ENCODE results near the gene MEPE. TPM values are rescaled to one million over a fixed set of nuclear protein-coding genes. Genes with fewer than 3 reads are reported as not detected.
A peak's percentile ranks its signal among the peaks of the same experiment; 100 is the strongest.
"Not testable (repeated sequence)": the region's sequence is repeated elsewhere in the genome, so short reads cannot be mapped to it uniquely, and the experiment has no call there.

Gene MEPE
- total and polyA plus RNA-seq, 10 donors, result not detected

GRCh38 chr4:87882321-87882720 lies 49.6 kb downstream of the MEPE start:
- no peak for DNase-seq
- Histone ChIP-seq H3K4me3 (no peak overlapping the region), H3K27me3 (replicated peaks in 1 of 7) (no peaks in the 10 kb centered on the region), H3K4me1 (peaks cover 0 to 14% (median 0%) of the 10 kb centered on the region in 6 donors), H3K36me3 (no peaks in the 10 kb centered on the region), H3K27ac (peak overlapping the region in 5 of 8 donors; percentile 3 to 61 (median 41)), H3K9me3 (no peaks in the 10 kb centered on the region)
- TF ChIP-seq POLR2A (IDR thresholded peaks at IDR 0.05), result no peak
- TF ChIP-seq POLR2AphosphoS5 (IDR thresholded peaks at IDR 0.05), result no peak
- TF ChIP-seq CTCF (IDR thresholded peaks at IDR 0.05 in 8 of 11, conservative IDR thresholded peaks at IDR 0.05 in 3 of 11), result no peak
- WGBS, 5 donors, result 27 to 88% (median 69%) methylated on average over 1 of the region's 1 CpG
- intact Hi-C loops (cut with DNase I; ENCODE audit: low total_unique reads), result no loop called here

GRCh38 chr4:87882861-87883260 lies 50.1 kb downstream of the MEPE start:
- Histone ChIP-seq H3K36me3 (no peaks in the 10 kb centered on the region), H3K27me3 (replicated peaks in 1 of 7) (no peaks in the 10 kb centered on the region), H3K9me3 (peaks cover 0 to 2% (median 0%) of the 10 kb centered on the region in 8 donors), H3K27ac (peak overlapping the region in 5 of 8 donors; percentile 3 to 61 (median 41)), H3K4me3 (no peak overlapping the region), H3K4me1 (peaks cover 0 to 17% (median 0%) of the 10 kb centered on the region in 6 donors)
- TF ChIP-seq CTCF (IDR thresholded peaks at IDR 0.05 in 8 of 11, conservative IDR thresholded peaks at IDR 0.05 in 3 of 11) (no peak), POLR2A (IDR thresholded peaks at IDR 0.05) (no peak), POLR2AphosphoS5 (IDR thresholded peaks at IDR 0.05) (no peak)
- 25 to 46% (median 33%) methylated on average over 2 of the region's 2 CpGs for WGBS, 5 donors
- DNase-seq, result no peak
- intact Hi-C loops (cut with DNase I; ENCODE audit: low total_unique reads), result no loop called here

GRCh38 chr4:87884976-87885549 lies 52.3 kb downstream of the MEPE start:
- Histone ChIP-seq H3K27ac (no peak overlapping the region), H3K27me3 (replicated peaks in 1 of 7) (no peaks in the 10 kb centered on the region), H3K36me3 (no peaks in the 10 kb centered on the region), H3K4me3 (no peak overlapping the region), H3K4me1 (peaks cover 0 to 17% (median 0%) of the 10 kb centered on the region in 6 donors), H3K9me3 (peaks cover 0 to 24% (median 14%) of the 10 kb centered on the region in 8 donors)
- no peak for TF ChIP-seq POLR2A (IDR thresholded peaks at IDR 0.05)
- TF ChIP-seq POLR2AphosphoS5 (IDR thresholded peaks at IDR 0.05), result no peak
- no peak for TF ChIP-seq CTCF (IDR thresholded peaks at IDR 0.05 in 8 of 11, conservative IDR thresholded peaks at IDR 0.05 in 3 of 11)
- intact Hi-C loops (cut with DNase I; ENCODE audit: low total_unique reads), result no loop called here
- WGBS, 5 donors, result 19 to 40% (median 25%) methylated on average over 9 of the region's 9 CpGs
- no peak for DNase-seq

GRCh38 chr4:87886083-87886482 lies 53.3 kb downstream of the MEPE start:
- H3K4me3 ChIP-seq, result no peak overlapping the region
- intact Hi-C loops (cut with DNase I; ENCODE audit: low total_unique reads), result no loop called here
- no peaks in the 10 kb centered on the region for H3K36me3 ChIP-seq
- 75 to 87% (median 85%) methylated on average over 6 of the region's 6 CpGs for WGBS, 5 donors
- peaks cover 0 to 25% (median 0%) of the 10 kb centered on the region in 6 donors for H3K4me1 ChIP-seq
- H3K9me3 ChIP-seq, result peaks cover 0 to 24% (median 16%) of the 10 kb centered on the region in 8 donors
- no peak for TF ChIP-seq POLR2A (IDR thresholded peaks at IDR 0.05)
- TF ChIP-seq CTCF (IDR thresholded peaks at IDR 0.05 in 8 of 11, conservative IDR thresholded peaks at IDR 0.05 in 3 of 11), result no peak
- no peak for TF ChIP-seq POLR2AphosphoS5 (IDR thresholded peaks at IDR 0.05)
- H3K27me3 ChIP-seq (replicated peaks in 1 of 7), result no peaks in the 10 kb centered on the region
- no peak for DNase-seq
- no peak overlapping the region for H3K27ac ChIP-seq

- Histone ChIP-seq H3K4me1 (peaks cover 0 to 18% (median under 1%) of the 10 kb centered on the region in 6 donors), H3K9me3 (peaks cover 0 to 24% (median 16%) of the 10 kb centered on the region in 8 donors)
- DNase-seq; intact Hi-C loops (cut with DNase I; ENCODE audit: low total_unique reads); H3K27me3 ChIP-seq (replicated peaks in 1 of 7); H3K4me3 ChIP-seq; H3K27ac ChIP-seq; H3K36me3 ChIP-seq: not testable (repeated sequence)
Measured at GRCh38 chr4:87890753-87891152, 58.0 kb downstream of the MEPE start.

Data from spleen (tissue), 11 donors.